Lung (tissue), 12 donors: Measurements from ENCODE around the gene SCARF2. TPM values are rescaled to one million over a fixed set of nuclear protein-coding genes. Genes with fewer than 3 reads are reported as not detected.

ENCODE experiments used
- ATAC-seq: fragments of 200-7000 bp; cut with Tn5 transposase; one replicate; pipeline ENCODE4 v1.9.1; 2020; ENCODE audit warnings: moderate number of reproducible peaks; ENCODE audit not compliant: insufficient read depth, low FRiP score
- DNase-seq, 3 donors: peaks; one replicate each; pipeline ENCODE4 v3.0.0-alpha.2; 2013 to 2017
- H3K27ac ChIP-seq, 2 donors: one replicate each; pipeline ENCODE4 v1.5.1; 2013; ENCODE audit warnings: mild to moderate bottlenecking in 2 of 2, moderate library complexity in 2 of 2, control low read depth in 1 of 2, inconsistent platforms in 1 of 2, low read depth in 1 of 2, low read length in 1 of 2
- H3K27me3 ChIP-seq, 3 donors: one replicate each; pipeline ENCODE4 v1.5.1; 2013; ENCODE audit warnings: low read length in 2 of 3; ENCODE audit not compliant: control insufficient read depth in 3 of 3, insufficient read depth in 3 of 3
- H3K36me3 ChIP-seq, 4 donors: one replicate each; pipeline ENCODE4 v1.5.1; 2013; ENCODE audit warnings: low read length in 4 of 4, mild to moderate bottlenecking in 1 of 4, moderate library complexity in 1 of 4; ENCODE audit not compliant: control insufficient read depth in 4 of 4, insufficient read depth in 4 of 4
- H3K4me1 ChIP-seq, 5 donors: one replicate each; pipeline ENCODE4 v1.5.1; 2013; ENCODE audit warnings: low read length in 5 of 5, mild to moderate bottlenecking in 2 of 5, moderate library complexity in 1 of 5; ENCODE audit not compliant: control insufficient read depth in 5 of 5, insufficient read depth in 5 of 5
- H3K4me3 ChIP-seq: one replicate; pipeline ENCODE4 v1.5.1; 2013; ENCODE audit warnings: mild to moderate bottlenecking, control low read depth, moderate library complexity
- H3K9ac ChIP-seq, 2 donors: one replicate each; pipeline ENCODE4 v1.5.1; 2013; ENCODE audit warnings: low read length in 2 of 2, control low read depth in 1 of 2; ENCODE audit not compliant: insufficient read depth in 1 of 2
- H3K9me3 ChIP-seq, 4 donors: one replicate each; pipeline ENCODE4 v1.5.1; 2013; ENCODE audit warnings: low read length in 3 of 4, mild to moderate bottlenecking in 1 of 4, moderate library complexity in 1 of 4; ENCODE audit not compliant: control insufficient read depth in 4 of 4, insufficient read depth in 3 of 4
- WGBS, 2 donors: extraction: QIAGEN DNeasy Blood & Tissue Kit; methylation state at CpG; one replicate each; pipeline ENCODE4 v1.1.7; 2013; 5-methylcytosine and 5-hydroxymethylcytosine counted together
- polyA plus RNA-seq, 2 donors: library from polyadenylated mRNA; stranded (reverse); fragments of 200-250 nt; gene quantifications; one replicate each; pipeline ENCODE4 v1.2.1, GENCODE V29; 2013
- total RNA-seq, 2 donors: library from RNA; depleted of rRNA in 1 of 2; stranded (reverse); fragments of >200 nt in 1 of 2; gene quantifications; one replicate each; pipeline ENCODE4 v1.2.1, GENCODE V29; 2014 to 2021
- TF ChIP-seq, protein P1 (sequence below): IDR thresholded peaks from 2 replicates; pipeline ENCODE4 v1.5.1; 2012; ENCODE audit warnings: mild to moderate bottlenecking; ENCODE audit errors: control extremely low read depth, extremely low read depth
- donor health status: control.
- donor health status: control.
- donor health status: Bipolar disorder and iron deficiency.
- donor health status: healthy.
- donor health status: DM: yes; HTN: yes; CAD: no.

Gene SCARF2
- total and polyA plus RNA-seq, 4 donors = 4.7 to 32.9 (median 16.4) TPM

DNA sequence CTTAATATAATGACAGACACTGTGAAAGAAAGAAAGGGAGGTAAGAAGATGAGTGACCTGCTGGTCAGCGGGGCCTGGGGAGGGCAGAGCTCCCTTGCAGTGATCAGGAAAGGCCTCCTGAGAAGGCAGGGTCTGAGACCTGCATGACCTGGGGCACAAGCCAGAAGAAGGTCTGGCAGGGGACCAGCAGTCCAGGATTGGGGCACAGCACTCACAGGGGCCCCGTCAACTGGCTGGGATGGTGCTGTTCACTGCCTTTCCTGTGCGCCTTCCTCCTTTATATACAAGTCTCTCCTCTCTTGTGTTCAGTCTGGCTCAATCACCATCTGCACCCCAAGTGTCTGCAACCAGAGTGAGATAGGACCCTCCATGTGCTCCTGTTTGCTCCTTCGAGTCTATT lies 22.2 kb upstream of the SCARF2 start:
- no peaks in the 10 kb centered on the region for H3K9me3 ChIP-seq
- no peak overlapping the region for H3K27ac ChIP-seq
- DNase-seq (no peak), ATAC-seq (no peak)
- peaks cover 0 to 3% (median 0%) of the 10 kb centered on the region in 5 donors for H3K4me1 ChIP-seq
- H3K4me3 ChIP-seq = no peak overlapping the region
- WGBS, 2 donors = 94 to 97% methylated on average over 4 of the region's 4 CpGs
- no peaks in the 10 kb centered on the region for H3K27me3 ChIP-seq
- TF ChIP-seq, protein P1, sequence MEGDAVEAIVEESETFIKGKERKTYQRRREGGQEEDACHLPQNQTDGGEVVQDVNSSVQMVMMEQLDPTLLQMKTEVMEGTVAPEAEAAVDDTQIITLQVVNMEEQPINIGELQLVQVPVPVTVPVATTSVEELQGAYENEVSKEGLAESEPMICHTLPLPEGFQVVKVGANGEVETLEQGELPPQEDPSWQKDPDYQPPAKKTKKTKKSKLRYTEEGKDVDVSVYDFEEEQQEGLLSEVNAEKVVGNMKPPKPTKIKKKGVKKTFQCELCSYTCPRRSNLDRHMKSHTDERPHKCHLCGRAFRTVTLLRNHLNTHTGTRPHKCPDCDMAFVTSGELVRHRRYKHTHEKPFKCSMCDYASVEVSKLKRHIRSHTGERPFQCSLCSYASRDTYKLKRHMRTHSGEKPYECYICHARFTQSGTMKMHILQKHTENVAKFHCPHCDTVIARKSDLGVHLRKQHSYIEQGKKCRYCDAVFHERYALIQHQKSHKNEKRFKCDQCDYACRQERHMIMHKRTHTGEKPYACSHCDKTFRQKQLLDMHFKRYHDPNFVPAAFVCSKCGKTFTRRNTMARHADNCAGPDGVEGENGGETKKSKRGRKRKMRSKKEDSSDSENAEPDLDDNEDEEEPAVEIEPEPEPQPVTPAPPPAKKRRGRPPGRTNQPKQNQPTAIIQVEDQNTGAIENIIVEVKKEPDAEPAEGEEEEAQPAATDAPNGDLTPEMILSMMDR = no peak
- H3K36me3 ChIP-seq = peaks cover 0 to 22% (median 14%) of the 10 kb centered on the region in 4 donors
- H3K9ac ChIP-seq = no peak overlapping the region

GRCh38 chr22:20459152-20459542 lies 21.5 kb upstream of the SCARF2 start:
- no peak overlapping the region for H3K4me3 ChIP-seq
- H3K27ac ChIP-seq = no peak overlapping the region
- peaks cover 0 to 3% (median 0%) of the 10 kb centered on the region in 5 donors for H3K4me1 ChIP-seq
- peaks cover 0 to 17% (median 10%) of the 10 kb centered on the region in 4 donors for H3K36me3 ChIP-seq
- ATAC-seq = no peak
- no peak overlapping the region for H3K9ac ChIP-seq
- H3K9me3 ChIP-seq = no peaks in the 10 kb centered on the region
- TF ChIP-seq, protein P1 = no peak
- WGBS, 2 donors = 95 to 96% methylated on average over 3 of the region's 3 CpGs
- DNase-seq = no peak
- no peaks in the 10 kb centered on the region for H3K27me3 ChIP-seq

- Histone ChIP-seq H3K27ac (no peak overlapping the region), H3K4me3 (no peak overlapping the region), H3K36me3 (peaks cover 0 to 17% (median 9%) of the 10 kb centered on the region in 4 donors), H3K4me1 (peaks cover 0 to 3% (median 0%) of the 10 kb centered on the region in 5 donors), H3K9me3 (no peaks in the 10 kb centered on the region), H3K9ac (no peak overlapping the region), H3K27me3 (no peaks in the 10 kb centered on the region)
- no peak for DNase-seq
- TF ChIP-seq, protein P1 = no peak
- 84 to 92% methylated on average over 8 of the region's 8 CpGs for WGBS, 2 donors
- ATAC-seq = no peak
Observed at GRCh38 chr22:20458530-20459151, 21.0 kb upstream of the SCARF2 start.
